ENCODE measurements around the gene APIP.
A peak's percentile ranks its signal among the peaks of the same experiment; 100 is the strongest.

APIP gene

GRCh38 chr11:34877375-34877975 lies 38.7 kb downstream of the APIP start:
- DNase-seq, result no peak

DNA sequence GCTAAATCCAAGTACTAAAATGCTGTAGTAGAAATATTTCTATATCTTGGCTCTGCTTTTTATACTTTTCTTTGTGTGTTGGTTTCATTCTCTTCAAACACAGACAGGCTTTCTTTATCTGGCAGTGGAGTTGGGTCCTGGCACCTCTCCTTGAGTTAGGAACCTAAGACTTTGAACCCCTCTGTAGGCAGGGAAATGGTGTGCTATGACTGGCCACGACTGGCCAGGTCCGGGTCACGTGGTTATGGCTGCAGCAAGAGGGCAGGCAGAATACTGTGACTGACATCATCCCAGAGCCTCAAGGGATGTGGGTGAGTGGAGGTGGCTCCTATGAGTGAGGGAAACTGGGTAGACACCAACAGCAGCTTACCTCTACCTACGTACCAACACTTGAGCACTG lies 42.0 kb downstream of the APIP start:
- DNase-seq, result no peak

GRCh38 chr11:34870548-34871196 lies 45.5 kb downstream of the APIP start:
- no peak for DNase-seq

DNA sequence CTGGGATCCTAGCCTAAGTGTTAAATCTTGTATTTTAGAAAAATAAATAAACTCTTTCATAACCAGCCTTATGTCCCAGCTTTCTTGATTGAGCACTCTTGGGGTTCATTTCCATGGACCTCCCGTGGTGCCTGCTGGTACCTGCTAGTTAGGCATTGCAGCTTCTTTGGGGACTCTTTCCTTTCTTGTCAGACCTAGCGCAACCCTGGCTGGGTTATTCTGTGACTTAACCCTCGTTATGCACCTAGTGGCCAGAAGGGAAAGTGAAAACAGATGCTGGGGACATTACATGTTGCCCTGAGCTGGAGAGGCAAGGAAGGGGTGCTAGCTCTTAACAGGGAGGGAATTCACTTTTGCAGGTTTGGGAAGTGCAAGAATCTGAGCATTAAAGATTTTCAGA lies 46.8 kb downstream of the APIP start:
- DNase-seq, result peak in 1 of 2 experiments; percentile 7

- no peak for DNase-seq
Observed at GRCh38 chr11:34866375-34866774, 49.8 kb downstream of the APIP start.

- no peak for DNase-seq
Observed at GRCh38 chr11:34865261-34865660, 50.9 kb downstream of the APIP start.

- no peak for DNase-seq
Observed at GRCh38 chr11:34864424-34864823, 51.8 kb downstream of the APIP start.

GRCh38 chr11:34863048-34863447 lies 53.1 kb downstream of the APIP start:
- DNase-seq, result no peak

GRCh38 chr11:34860518-34860917 lies 55.7 kb downstream of the APIP start:
- no peak for DNase-seq

- no peak for DNase-seq
Observed at GRCh38 chr11:34860034-34860433, 56.1 kb downstream of the APIP start.

DNA sequence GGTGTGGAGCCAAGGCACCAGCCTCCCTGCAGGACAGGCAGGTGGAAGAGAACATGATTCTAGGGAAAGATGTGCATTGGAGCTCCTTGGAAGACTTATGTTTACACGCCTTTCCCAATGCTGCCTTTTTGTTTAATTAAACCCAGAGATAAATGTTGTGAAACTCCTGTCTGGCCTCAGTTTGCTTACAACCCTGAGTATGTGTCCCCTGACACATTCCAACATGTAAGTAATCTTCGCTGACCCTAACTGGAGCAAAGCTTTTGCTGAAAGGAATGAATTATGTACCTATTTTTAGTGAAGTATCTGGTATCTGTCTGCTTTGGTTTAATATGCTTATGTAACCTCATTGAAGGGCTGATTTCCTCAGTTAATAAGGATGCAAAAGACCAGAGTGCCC lies 56.7 kb downstream of the APIP start:
- DNase-seq, result no peak

DNA sequence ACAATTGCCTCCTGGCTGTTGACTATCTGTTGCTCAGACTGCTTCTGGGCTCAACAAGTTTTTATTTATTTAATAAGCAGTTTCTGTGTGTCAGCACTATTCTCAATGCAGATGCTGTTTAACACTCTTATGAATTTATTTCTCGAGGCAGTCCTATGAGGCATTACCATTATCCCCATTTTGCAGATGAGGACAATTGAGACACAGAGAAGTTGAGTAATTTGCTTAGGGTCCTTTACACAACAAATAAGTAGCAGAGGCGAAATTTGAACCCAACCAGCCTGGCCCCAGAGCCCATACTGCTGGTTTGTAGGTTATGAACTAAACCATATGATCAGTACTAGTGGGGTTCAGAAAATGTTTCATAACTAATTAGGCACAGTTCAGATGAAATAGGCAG lies 58.7 kb downstream of the APIP start:
- DNase-seq, result no peak

- no peak for DNase-seq
Observed at GRCh38 chr11:34856251-34856650, 59.9 kb downstream of the APIP start.

DNA sequence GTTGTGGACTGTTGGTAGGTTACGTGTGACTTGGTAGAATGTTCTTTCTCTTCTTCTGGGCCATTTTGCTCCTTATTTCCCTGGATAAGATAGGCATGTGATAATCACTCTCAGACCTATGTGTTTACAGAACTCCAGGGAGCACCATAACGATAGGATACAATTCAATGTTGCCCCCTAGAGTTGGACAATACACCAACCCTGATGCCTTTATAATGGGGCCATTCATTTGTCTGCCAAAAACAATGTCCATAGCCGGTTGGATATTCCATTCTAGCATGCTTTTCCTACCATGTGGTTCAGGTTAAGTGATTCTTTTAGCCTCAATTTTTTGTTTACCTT lies 60.5 kb downstream of the APIP start:
- peak in 1 of 2 experiments; percentile 3 for DNase-seq

DNA sequence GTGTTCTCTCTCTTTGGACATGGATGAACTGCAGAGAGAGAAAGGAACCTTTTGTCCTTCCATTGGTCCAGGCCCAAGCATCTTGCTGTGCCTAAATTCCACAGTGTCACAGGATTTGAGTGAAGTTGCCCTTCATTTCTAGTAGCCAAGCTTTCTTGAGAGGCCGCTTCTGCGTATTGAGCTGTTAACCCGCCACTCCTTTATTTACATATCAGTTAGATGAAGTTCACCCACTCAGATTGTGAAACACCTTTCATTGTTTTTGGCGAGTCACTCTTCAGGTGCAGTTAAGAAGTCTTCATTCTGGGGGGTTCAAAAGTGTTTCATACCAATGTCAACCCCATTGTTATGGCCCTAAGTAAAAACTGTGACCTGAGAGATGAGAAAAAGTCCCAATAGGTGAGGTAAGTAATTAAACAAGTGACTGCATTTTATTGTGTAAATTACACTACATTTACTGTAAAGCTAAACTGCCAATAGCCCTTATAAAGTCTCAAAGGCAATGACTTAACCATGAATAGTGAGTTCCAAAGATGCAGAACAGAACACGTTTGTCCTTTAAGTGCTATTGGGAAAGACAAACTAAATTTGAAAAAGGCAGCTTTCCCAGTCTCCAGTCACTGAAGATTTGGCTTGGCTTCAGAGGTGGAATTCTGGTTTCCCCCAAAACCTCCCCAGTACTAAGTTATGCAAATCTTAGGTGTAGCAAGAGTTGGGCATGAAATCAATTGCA lies 61.0 kb downstream of the APIP start:
- DNase-seq, result no peak

- no peak for DNase-seq
Observed at GRCh38 chr11:34851916-34852315, 64.3 kb downstream of the APIP start.

DNA sequence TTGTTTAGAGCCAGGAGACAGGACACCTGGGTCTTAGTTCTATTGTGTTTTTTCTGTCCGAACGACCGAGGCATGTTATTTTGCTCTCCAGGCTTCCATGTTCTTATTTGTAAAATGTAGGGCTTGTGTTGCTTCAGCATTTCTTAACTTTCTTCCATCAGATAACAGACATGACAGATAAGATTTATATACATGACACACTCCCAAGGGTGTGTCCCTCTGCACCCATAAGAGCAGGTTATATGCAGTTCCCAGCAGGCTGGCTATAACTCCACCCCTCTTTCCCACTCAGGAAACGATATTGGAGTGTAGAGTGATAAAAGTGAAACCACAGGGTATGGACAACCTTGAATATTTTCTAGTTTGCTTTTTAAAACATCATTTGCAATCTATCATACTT lies 65.8 kb downstream of the APIP start:
- no peak for DNase-seq

- DNase-seq, result no peak
Observed at GRCh38 chr11:34846467-34846866, 69.7 kb downstream of the APIP start.

DNA sequence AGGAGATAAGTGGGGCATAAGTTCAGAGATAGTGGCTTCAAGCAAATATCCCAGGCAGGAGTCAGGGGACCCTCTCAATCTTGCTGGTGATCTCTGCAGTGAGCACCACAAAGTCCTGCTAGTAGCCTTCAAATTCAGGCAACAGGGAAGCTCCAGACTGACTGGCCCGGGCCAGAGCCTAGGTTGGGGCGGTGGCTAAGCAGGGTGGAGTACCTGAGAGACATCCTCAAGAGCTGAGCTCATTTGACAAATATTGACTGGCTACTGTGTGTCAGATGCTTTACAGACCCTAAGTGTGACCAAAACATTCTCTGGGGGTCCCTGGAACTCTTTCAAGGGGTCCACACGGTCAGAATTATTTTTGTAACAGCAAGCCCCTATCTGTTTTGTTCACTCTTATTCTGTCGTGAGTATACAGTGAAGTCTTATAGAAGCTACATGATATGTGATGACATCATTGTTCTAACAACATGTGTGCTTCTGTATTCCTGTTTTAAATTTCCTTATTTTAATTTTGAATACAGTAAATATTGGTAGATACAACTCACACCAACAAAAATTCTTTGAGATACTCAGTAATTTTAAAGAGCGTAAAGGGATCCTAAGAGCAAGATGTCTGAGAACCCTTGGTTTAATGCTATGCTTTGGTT lies 71.6 kb downstream of the APIP start:
- DNase-seq, result no peak

DNA sequence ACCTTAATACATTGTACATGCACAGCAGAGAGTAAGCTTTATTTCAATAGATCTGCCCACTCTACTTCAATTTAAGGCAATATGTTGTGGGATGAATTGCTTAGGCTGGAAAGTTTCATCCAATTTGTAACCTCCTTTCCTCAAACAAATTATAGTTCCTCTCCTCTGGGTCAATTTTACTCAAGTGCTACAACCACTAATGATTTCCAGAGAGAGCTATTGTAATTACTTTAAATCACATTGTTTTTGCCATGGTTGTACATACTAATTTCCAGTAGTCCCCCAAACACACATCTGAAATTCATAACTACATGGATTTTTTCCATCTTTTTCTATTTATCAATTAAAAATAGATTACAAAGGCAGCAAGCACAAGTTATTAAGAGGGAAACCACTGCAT lies 72.9 kb downstream of the APIP start:
- no peak for DNase-seq

- peak in 1 of 2 experiments; percentile 28 for DNase-seq
Observed at GRCh38 chr11:34840736-34841386, 75.3 kb downstream of the APIP start.

- DNase-seq, result no peak
Observed at GRCh38 chr11:34839969-34840368, 76.2 kb downstream of the APIP start.

All from SW 1271 (cell line).